ENCODE data around the gene GALNTL6. TPM values are rescaled to one million over a fixed set of nuclear protein-coding genes. Genes with fewer than 3 reads are reported as not detected.

Gene GALNTL6
- under 0.01 TPM for total RNA-seq

DNA sequence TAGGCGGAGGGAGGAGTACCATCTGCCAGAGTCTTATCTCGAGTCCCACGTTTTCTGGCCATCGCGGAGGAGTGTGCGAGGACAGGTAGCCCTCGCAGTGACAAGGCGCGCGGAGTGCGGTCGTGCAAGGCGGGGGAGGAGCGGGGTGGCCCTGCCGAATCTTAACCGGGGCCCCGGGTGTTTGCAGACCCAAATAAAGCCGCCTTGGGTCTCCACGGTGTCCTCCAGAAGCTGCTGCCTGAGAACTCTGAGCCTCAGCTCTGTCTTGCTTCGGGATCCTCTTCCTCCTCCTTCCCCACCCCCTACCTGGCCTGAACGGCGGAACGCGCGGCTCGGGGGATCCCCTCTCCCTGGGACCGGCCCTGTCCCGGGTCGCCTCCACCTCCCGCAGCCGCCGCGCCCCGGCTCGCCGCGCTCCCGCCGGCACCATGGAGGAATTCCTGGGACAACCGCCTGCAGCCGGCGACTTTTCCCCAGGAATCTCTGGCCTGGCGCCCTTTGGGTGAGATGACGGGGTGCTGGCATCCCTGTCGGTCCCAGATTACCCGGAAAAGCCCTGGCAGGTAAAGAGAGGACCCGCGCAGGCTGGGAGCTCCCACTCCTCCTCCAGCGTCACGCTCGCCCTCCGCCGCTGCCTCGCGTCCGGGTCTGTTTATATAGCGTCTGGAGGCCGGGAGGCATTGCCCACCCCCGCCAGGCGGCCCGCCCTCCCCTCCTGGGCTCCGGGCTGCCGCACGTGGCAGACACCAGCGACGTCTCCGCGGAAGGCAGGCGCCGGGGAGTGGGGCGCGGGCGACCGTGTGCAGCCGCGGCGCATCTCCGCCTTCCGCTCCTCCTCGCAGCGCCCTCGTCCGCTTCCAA is at the start of gene GALNTL6:
TSS of gene GALNTL6 (plus strand) at position 740 of the 861 bp plus-strand sequence.
- DNase-seq (ENCODE audit: low read depth in 2 of 3, low spot score in 2 of 3): peak in 2 of 3 donors; percentile 19 to 44

DNA sequence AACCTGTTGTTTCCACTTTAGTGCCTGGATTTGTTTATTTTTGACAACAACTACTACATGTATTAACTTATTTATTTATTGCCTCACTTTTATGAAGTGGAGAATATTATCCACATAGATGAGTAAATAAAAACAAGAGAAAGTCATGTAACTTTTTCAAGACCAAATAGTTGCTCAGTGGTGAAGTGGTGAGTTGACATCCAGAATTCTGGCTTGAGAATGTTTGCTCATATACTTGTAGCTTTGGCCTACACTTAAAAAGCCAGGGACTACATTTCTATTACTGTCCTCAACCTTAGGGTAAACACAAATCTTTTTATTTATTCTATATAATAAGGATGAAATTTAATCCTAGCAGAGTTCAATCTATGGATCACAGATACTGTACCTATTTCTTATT is 47.7 kb upstream of the GALNTL6 start:
- no peak for DNase-seq (ENCODE audit: low read depth in 2 of 3, low spot score in 2 of 3)

DNA sequence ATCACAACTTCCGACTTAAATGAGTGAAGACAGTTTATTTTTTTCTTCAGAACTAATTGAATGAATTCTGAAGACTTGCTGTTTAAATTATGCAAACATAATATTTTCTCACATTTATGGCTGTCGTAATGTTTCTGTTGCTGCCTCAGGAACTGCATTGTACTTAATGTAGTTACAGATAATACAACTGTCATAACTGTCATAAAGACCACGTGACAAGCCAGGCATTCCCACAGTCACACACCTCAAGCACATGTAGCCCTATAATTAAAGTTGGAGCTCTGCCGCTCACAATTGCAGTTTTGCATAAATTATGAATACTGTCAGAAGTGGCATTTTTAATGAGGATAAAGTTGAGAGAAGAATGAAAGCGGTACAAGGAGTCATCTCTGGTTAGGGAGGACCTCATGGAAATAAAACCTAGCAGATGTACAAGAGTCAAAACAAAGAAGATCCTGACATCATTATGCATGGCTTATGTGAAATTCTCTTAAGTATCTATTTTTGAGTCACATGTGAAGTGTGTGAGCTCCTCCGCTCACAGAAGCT is 38.5 kb upstream of the GALNTL6 start:
- no peak for DNase-seq (ENCODE audit: low read depth in 2 of 3, low spot score in 2 of 3)

DNA sequence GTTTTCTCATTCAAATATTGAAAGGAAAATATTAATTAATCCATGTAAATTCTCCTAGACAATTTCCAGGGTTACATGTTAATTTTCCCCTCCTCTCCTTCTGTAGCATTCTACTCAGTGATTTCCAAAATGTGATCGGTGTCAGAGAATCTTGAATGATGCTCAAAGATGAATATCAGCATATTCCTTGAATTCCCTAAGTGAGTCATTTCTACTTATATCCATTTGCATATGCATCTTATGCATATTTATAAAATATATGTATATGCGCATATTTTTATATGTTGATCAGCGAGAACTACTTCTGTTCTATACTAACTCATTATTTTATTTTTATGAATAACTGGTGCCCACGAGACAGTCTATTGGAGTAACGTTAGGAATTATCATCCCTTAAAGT is 33.9 kb upstream of the GALNTL6 start:
- DNase-seq (ENCODE audit: low read depth in 2 of 3, low spot score in 2 of 3): no peak

DNA sequence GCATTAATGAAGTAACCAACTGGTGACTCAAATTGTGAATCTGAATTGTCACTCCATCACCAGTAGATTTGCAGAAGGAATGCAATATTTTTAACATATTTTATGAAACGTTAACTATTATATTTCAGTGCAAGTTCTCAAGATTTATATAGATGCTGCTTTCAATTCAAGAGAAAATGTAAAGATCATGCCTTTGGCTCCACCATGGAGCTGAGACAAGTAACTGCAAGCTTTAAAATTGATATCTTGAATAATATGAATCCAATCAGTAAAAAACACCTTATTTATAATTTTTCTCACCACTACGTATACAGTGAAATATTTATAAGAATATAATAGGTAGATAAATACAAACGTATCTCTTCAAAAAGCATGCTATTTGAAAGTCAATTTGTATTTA is 27.8 kb upstream of the GALNTL6 start:
- peak in 2 of 3 donors; percentile 1 to 37 for DNase-seq (ENCODE audit: low read depth in 2 of 3, low spot score in 2 of 3)

GRCh38 chr4:171793723-171794122 is 19.5 kb upstream of the GALNTL6 start:
- DNase-seq (ENCODE audit: low read depth in 2 of 3, low spot score in 2 of 3): no peak

- DNase-seq (ENCODE audit: low read depth in 2 of 3, low spot score in 2 of 3): no peak
These were observed 18.7 kb upstream of the GALNTL6 start for GRCh38 chr4:171794528-171794927.

- no peak for DNase-seq (ENCODE audit: low read depth in 2 of 3, low spot score in 2 of 3)
These were observed 3.4 kb upstream of the GALNTL6 start for GRCh38 chr4:171809854-171810253.

GRCh38 chr4:171812333-171812664 is 905 bp upstream of the GALNTL6 start:
- DNase-seq (ENCODE audit: low read depth in 2 of 3, low spot score in 2 of 3): peak in 1 of 3 donors; percentile 1

GRCh38 chr4:171813526-171814250 is 484 bp downstream of the GALNTL6 start:
- peak in 1 of 3 donors; percentile 8 for DNase-seq (ENCODE audit: low read depth in 2 of 3, low spot score in 2 of 3)

GRCh38 chr4:171814545-171814944 is 1.3 kb downstream of the GALNTL6 start:
- DNase-seq (ENCODE audit: low read depth in 2 of 3, low spot score in 2 of 3): no peak

DNA sequence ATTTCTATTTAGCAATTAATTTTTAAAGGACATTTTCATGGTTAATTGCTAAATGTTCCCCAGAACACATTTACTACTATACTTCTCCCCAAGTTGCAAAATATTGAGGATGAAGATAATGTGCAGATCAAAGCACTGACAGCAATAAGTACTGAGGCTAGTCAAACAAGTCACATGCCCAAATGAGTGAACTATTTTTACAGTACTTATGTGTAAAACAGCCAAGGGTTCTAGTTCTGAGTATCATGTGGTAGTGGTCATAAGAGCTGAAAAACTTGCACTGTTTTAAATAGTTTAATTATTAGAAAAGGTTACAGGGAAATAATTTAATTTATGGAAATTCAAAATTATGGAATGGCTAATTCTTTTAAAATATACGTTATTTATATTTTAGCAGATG is 3.8 kb downstream of the GALNTL6 start:
- DNase-seq (ENCODE audit: low read depth in 2 of 3, low spot score in 2 of 3): no peak

DNA sequence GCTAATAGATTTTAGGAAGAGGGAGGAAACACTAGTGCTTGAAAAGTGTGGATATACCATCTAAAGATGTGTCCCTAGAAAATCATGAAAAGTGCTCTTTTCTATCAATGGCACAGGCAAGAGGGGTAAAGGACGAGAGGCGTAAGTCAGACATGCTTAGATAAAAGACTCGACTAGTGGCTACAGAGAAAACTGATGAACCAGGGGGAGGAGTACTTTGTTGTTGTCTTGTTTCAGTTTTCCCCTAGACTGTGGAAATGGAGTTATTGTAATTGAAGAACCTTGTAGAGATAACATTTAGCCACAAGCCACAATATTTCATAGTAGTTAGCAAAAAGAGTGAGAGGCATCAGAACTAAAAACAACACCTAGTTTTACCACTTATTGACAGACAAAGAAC is 21.4 kb downstream of the GALNTL6 start:
- DNase-seq (ENCODE audit: low read depth in 2 of 3, low spot score in 2 of 3): no peak

GRCh38 chr4:171843456-171843855 is 30.3 kb downstream of the GALNTL6 start:
- DNase-seq (ENCODE audit: low read depth in 2 of 3, low spot score in 2 of 3): no peak

- DNase-seq (ENCODE audit: low read depth in 2 of 3, low spot score in 2 of 3): peak in 2 of 3 donors; percentile 64 to 83
These were observed 33.0 kb downstream of the GALNTL6 start for GRCh38 chr4:171846232-171846631.

- DNase-seq (ENCODE audit: low read depth in 2 of 3, low spot score in 2 of 3): no peak
These were observed 33.7 kb downstream of the GALNTL6 start for GRCh38 chr4:171846893-171847292.

DNA sequence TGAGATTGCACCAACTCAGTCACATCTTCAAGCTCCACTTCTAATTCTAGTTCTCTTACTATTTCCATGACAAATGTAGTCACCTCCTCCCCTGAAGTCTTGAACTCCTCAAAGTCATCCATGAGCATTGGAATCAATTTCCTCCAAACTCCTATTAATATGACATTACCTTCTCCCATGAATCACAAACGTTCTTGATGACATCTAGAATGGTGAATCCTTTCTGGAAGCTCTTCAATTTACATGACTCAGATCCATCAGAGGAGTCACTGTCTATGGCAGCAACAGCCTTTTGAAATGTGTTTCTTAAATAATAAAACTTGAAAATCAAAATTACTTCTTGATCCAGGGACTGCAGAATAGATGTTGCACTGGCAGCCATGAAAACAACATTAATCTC is 34.5 kb downstream of the GALNTL6 start:
- no peak for DNase-seq (ENCODE audit: low read depth in 2 of 3, low spot score in 2 of 3)

DNA sequence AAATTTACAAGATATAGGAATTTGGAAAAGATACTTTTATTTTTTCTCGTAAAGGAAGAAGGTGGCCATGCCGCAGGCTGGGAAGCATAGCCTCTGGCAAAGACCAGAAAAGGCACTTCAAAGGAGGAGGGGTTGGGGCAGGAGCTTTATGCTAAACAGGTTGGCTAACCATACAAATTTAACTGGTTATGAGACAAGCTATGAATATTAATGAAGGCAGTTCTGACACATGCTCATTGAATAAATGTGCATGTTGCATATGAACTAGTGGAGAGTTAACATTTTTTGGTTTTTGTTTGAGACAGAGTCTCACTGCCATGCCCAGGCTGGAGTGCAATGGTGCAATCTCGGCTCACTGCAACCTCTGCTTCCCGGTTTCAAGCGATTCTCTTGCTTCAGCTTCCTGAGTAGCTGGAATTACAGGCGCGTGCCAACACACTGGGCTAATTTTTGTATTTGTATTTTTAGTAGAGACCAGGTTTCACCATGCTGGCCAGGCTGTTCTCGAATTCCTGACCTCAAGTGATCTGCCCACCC is 36.5 kb downstream of the GALNTL6 start:
- DNase-seq (ENCODE audit: low read depth in 2 of 3, low spot score in 2 of 3): no peak

- no peak for DNase-seq (ENCODE audit: low read depth in 2 of 3, low spot score in 2 of 3)
These were observed 38.1 kb downstream of the GALNTL6 start for GRCh38 chr4:171851295-171851694.

DNA sequence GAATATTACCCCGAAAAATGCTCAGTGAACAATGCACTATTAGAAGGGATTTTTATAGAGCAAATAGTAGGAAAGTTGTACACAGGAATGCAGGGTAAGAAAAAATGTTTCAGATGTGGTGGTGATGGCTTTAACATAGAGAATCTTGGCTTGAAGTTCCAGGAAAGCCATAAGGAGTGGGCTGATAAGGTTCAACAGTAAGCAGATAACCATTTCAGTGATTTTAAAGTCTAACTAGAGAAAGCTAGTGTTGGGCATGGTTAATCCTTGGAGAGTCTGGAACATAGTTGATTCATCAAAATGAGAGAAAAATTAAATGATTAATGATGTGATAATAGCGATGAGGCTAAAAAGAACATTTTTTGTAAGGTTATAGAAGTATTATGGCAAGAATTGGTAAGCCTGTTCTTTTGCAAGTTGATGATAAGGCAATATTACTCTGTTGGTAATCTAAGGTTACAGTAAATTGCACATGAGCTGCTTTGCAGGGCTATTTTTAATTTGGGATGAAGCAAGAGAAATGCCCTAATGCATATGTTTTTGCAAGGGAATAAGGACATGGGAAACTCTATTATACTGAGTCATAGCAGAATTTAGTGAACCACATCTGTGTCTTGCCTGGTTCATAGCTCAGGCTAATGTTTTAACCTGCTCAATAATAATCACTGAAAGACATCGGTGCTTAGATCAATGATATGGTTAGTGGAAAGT is 44.3 kb downstream of the GALNTL6 start:
- DNase-seq (ENCODE audit: low read depth in 2 of 3, low spot score in 2 of 3): no peak

DNA sequence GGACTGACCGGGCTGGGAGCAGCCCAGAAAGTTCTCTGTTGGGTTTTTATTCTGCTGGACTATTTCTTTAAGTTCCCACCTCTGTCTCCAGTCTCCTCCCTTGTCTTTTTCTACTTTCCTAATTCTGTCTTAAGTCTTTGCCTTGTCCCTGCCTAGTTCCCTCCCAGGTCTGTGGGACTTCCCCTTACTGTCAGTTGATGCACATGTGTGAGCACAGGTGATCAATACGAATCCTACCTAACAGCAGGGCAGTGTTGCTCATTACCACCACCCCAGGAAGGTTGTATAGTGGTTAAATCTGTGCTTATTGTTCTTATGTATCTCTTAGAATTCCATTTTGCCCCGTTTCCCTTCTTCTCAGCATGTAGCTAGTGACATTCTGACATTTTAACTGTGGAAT is 62.1 kb downstream of the GALNTL6 start:
- DNase-seq (ENCODE audit: low read depth in 2 of 3, low spot score in 2 of 3): no peak

Measured in hematopoietic multipotent progenitor cell (in vitro differentiated cells).